SH-SY5Y (cell line): ENCODE results near the gene CLRN3.

Experiments
- GATA2 ChIP-seq: IDR thresholded peaks from 2 replicates; pipeline ENCODE4 v1.6.1; 2011; ENCODE audit warnings: mild to moderate bottlenecking, low read depth, low read length
- GATA3 ChIP-seq: IDR thresholded peaks from 2 replicates; pipeline ENCODE4 v1.6.1; 2011; ENCODE audit warnings: low read depth, mild to moderate bottlenecking, low read length, moderate library complexity

DNA sequence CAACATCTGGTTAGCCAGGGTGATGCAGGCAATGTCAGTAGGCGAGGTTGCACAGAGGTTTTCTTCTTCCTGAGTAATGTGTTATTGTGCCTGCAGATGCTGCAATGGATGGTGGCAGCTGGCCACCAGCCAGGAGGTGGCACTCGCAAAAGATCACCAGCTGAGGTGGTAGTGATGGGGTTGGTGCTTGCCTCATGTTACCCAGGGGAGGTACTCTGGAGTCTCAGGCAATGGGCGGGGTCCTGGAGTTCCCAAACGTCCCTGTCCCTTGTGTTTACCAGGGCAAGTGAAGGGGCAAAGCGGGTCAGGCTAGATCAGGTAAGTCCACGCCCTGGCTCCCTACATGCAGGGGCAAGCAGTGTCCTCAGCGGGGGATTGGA lies 21.1 kb downstream of the CLRN3 start:
- TF ChIP-seq GATA3 (no peak), GATA2 (no peak)
